ENCODE measurements around the gene CAV2.

The CAV2 gene

GRCh38 chr7:116495736-116496135, 3.8 kb upstream of the CAV2 start:
- no peak for DNase-seq (ENCODE audit: low read depth in 2 of 2)

- DNase-seq (ENCODE audit: low read depth in 2 of 2) = no peak
Observed at GRCh38 chr7:116496653-116497052, 2.9 kb upstream of the CAV2 start.

GRCh38 chr7:116497708-116498107, 1.8 kb upstream of the CAV2 start:
- DNase-seq (ENCODE audit: low read depth in 2 of 2) = no peak

GRCh38 chr7:116500078-116500853, 728 bp downstream of the CAV2 start:
- DNase-seq (ENCODE audit: low read depth in 2 of 2) = peak in 1 of 2 donors; percentile 30

- no peak for DNase-seq (ENCODE audit: low read depth in 2 of 2)
Observed at GRCh38 chr7:116501425-116502167, 2.1 kb downstream of the CAV2 start.

- DNase-seq (ENCODE audit: low read depth in 2 of 2) = no peak
Observed at GRCh38 chr7:116502201-116503096, 2.9 kb downstream of the CAV2 start.

GRCh38 chr7:116503835-116504234, 4.3 kb downstream of the CAV2 start:
- DNase-seq (ENCODE audit: low read depth in 2 of 2) = no peak

GRCh38 chr7:116505278-116505677, 5.7 kb downstream of the CAV2 start:
- DNase-seq (ENCODE audit: low read depth in 2 of 2) = no peak

GRCh38 chr7:116505823-116506222, 6.3 kb downstream of the CAV2 start:
- no peak for DNase-seq (ENCODE audit: low read depth in 2 of 2)

GRCh38 chr7:116509982-116510579, 10.5 kb downstream of the CAV2 start:
- no peak for DNase-seq (ENCODE audit: low read depth in 2 of 2)

GRCh38 chr7:116510795-116511194, 11.3 kb downstream of the CAV2 start:
- no peak for DNase-seq (ENCODE audit: low read depth in 2 of 2)

GRCh38 chr7:116511552-116512519, 12.3 kb downstream of the CAV2 start:
- no peak for DNase-seq (ENCODE audit: low read depth in 2 of 2)

GRCh38 chr7:116512520-116513188, 13.1 kb downstream of the CAV2 start:
- no peak for DNase-seq (ENCODE audit: low read depth in 2 of 2)

- no peak for DNase-seq (ENCODE audit: low read depth in 2 of 2)
Observed at GRCh38 chr7:116515584-116515983, 16.0 kb downstream of the CAV2 start.

GRCh38 chr7:116516324-116516723, 16.8 kb downstream of the CAV2 start:
- DNase-seq (ENCODE audit: low read depth in 2 of 2) = no peak

GRCh38 chr7:116517626-116518025, 18.1 kb downstream of the CAV2 start:
- no peak for DNase-seq (ENCODE audit: low read depth in 2 of 2)

- no peak for DNase-seq (ENCODE audit: low read depth in 2 of 2)
Observed at GRCh38 chr7:116518961-116519360, 19.4 kb downstream of the CAV2 start.

GRCh38 chr7:116521046-116521664, 21.6 kb downstream of the CAV2 start:
- no peak for DNase-seq (ENCODE audit: low read depth in 2 of 2)

GRCh38 chr7:116522247-116522646, 22.7 kb downstream of the CAV2 start:
- no peak for DNase-seq (ENCODE audit: low read depth in 2 of 2)

- no peak for DNase-seq (ENCODE audit: low read depth in 2 of 2)
Observed at GRCh38 chr7:116524221-116524608, 24.7 kb downstream of the CAV2 start.

Measured in stimulated activated CD8-positive, alpha-beta memory T cell treated with anti-CD3 and anti-CD28 coated beads, Interleukin-7, amount 100 ng/mL, for 4 hours (primary cell).